ENCODE data around the gene SHTN1.

Gene SHTN1

DNA sequence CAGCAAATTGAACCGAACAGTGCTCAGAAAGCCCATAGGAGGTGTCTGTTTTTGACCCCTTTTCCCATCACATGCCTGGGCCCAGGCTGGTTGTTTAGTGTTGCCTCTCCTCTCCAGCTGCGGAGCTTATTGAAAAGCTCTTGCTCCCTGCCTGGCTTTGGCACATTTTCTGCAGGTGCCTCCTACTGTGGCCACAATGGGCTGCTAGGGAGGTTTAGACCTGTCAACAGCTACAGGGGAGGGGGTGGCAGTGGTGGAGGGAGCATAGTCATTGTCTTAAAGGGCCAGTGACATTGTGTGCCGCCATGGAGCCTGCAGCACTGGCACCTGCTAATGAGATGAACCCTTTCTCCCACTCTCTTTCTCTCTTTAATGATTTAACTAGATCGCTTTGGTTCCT lies 168.9 kb downstream of the SHTN1 start:
- TF ChIP-seq, protein P1, sequence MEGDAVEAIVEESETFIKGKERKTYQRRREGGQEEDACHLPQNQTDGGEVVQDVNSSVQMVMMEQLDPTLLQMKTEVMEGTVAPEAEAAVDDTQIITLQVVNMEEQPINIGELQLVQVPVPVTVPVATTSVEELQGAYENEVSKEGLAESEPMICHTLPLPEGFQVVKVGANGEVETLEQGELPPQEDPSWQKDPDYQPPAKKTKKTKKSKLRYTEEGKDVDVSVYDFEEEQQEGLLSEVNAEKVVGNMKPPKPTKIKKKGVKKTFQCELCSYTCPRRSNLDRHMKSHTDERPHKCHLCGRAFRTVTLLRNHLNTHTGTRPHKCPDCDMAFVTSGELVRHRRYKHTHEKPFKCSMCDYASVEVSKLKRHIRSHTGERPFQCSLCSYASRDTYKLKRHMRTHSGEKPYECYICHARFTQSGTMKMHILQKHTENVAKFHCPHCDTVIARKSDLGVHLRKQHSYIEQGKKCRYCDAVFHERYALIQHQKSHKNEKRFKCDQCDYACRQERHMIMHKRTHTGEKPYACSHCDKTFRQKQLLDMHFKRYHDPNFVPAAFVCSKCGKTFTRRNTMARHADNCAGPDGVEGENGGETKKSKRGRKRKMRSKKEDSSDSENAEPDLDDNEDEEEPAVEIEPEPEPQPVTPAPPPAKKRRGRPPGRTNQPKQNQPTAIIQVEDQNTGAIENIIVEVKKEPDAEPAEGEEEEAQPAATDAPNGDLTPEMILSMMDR (conservative IDR thresholded peaks at IDR 0.05; ENCODE audit: low read depth): no peak
- no peak for DNase-seq (ENCODE audit: low spot score)
- ChIA-PET CTCF (interaction anchor here (0.7 to 1.0 kb wide), 5 partner anchors 330 to 367 kb away, joined by 3 to 5 read pairs (median 4); no protein-coding TSS in a partner anchor), POLR2A (ENCODE audit: low non-redundant PET) (no interaction called here)
- no peak overlapping the region for H3K27ac ChIP-seq

DNA sequence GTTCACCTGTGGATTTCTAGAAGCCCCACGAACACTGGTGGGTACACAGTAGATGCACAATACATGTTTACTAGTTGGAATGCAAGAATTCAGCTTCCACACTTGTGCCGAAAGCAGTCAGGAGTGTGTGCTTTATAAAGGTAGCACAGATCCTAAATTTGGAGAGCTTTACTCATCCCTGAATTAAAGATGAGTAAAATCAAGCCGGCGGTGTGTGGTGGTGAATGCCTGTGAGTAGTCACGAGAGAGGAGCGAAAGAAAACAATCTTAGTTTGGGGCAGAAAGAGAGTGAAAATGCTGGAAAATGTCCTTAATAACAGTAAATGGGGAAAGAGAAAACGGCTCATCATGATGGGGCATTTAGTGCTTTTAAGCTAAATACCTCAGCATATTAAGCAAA lies 169.3 kb downstream of the SHTN1 start:
- TF ChIP-seq, protein P1 (conservative IDR thresholded peaks at IDR 0.05; ENCODE audit: low read depth): no peak
- H3K27ac ChIP-seq: no peak overlapping the region
- ChIA-PET CTCF (interaction anchor here (0.7 to 1.0 kb wide), 4 partner anchors 331 to 340 kb away, joined by 3 to 5 read pairs (median 4); no protein-coding TSS in a partner anchor), POLR2A (ENCODE audit: low non-redundant PET) (no interaction called here)
- DNase-seq (ENCODE audit: low spot score): no peak

DNA sequence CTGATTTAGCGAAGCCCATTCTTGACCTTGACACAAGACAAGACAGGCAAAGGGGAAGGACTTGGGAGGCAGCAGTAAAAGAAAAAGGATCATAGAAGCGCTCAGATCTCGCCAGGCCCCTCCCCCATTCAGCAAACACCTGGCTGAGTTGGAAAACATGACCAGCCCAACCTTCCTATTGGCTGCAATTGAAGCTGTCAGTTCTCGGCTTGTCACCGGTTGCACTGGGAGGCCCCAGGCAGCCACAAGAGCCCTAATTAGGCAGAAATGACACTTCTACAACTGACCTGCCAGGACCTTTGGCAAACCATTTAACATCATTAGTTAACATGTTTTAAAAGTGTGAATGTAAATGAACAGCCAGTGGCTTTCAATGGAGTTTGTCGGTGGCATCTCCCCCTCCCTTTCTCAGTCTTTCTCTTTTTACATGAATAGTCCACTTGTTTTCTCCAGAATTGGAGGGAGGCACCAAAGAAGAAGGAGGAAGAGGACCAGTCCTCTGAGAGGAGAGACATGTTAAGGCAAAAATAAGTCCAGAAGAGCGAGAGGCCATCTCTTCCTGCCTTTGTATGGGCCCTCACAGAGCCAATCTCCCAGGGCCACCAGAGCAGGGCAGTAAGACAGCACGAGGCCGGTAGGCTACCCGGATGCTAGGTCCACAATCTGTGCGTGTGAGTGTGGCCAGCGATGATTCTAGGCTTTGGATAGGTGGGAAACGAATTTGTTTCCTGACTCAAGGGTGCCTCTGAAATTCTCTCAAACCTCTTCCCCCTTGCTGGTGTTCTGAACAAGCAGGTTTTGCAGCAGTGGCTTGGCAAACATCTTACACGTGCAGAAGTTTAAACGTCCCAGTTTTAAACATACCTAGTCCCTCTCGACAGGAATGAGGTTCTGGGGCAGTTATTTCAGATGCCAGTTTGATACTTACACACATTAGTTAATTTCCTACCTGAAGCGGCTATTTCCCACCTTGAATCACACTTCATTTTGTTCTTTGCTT lies 170.7 kb downstream of the SHTN1 start:
- POLR2A ChIA-PET (ENCODE audit: low non-redundant PET): interaction anchor here (0.6 kb wide), 1 partner anchor 56 kb away, joined by 3 read pairs; no protein-coding TSS in a partner anchor
- TF ChIP-seq, protein P1 (conservative IDR thresholded peaks at IDR 0.05; ENCODE audit: low read depth): no peak

DNA sequence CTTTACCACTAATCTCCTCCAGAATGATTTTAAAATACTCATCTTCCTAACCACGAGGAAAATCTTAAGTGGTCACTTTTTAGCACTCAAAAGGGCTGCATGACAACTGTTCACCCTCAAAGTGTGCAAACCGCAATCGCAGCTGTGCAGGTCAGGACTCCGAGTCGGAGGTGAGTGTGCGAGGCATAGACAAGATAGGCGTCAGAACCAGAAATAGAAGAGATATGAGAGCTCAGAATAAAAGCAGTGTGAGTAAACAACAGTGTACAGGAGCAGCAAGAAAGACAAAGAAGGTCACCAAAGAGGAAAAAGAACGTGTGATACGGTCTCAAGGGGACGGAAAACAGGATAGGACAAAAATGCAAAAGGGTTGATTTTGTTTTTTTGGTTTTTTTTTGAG lies 173.2 kb downstream of the SHTN1 start:
- CTCF ChIA-PET: no interaction called here
- TF ChIP-seq, protein P1 (conservative IDR thresholded peaks at IDR 0.05; ENCODE audit: low read depth): no peak
- DNase-seq (ENCODE audit: low spot score): no peak
- no peak overlapping the region for H3K27ac ChIP-seq
- POLR2A ChIA-PET (ENCODE audit: low non-redundant PET): no interaction called here

More for the DNA sequence above, 170.7 kb downstream of the SHTN1 start:
- CTCF ChIA-PET: interaction anchor here (0.8 kb wide), 1 partner anchor 11 kb away, joined by 4 read pairs; no protein-coding TSS in a partner anchor
- no peak for DNase-seq (ENCODE audit: low spot score)
- H3K27ac ChIP-seq: no peak overlapping the region

All from RWPE1 (cell line).